Stimulated activated CD4-positive, alpha-beta T cell treated with anti-CD3 and anti-CD28 coated beads, Interleukin-1b, Interleukin-23, amount 100 ng/mL, for 24 hours (primary cell): ENCODE measurements around the gene PTGDS.

Experiments used
- DNase-seq, 4 experiments: peaks; one replicate each; pipeline ENCODE4 v3.0.0-alpha.2; 2020; ENCODE audit warnings: low read depth in 4 of 4, low spot score in 1 of 4

Gene PTGDS

GRCh38 chr9:136977223-136977622 lies at the start of gene PTGDS:
PTGDS (plus strand) TSS chr9:136977504; CDS start chr9:136977579, 75 bp downstream.
- DNase-seq = no peak

GRCh38 chr9:136928591-136928990 lies 48.7 kb upstream of the PTGDS start:
- DNase-seq = no peak

- no peak for DNase-seq
Measured at GRCh38 chr9:136930014-136930413, 47.3 kb upstream of the PTGDS start.

DNA sequence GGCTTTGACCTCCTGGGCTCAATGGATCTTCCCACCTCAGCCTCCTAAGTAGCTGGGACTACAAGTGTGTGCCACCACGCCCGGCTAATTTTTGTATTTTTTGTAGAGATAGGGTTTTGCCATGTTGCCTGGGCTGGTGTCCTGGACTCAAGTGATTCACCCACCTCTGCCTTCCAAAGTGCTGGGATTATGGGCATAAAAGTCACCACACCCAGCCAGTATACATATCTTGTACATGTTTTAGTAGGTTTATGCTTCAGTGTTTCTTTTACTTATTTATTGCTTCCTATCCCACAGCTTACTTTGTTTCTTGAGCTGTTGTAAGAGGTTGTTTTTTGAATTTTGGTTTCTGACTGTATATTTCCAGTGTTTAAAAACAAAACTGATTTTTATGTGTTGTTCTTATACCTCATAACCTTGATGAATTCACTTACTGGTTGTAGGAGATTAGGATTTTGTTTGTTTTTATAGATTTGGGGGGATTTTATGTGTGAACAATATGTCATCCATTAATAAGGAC lies 45.6 kb upstream of the PTGDS start:
- no peak for DNase-seq

DNA sequence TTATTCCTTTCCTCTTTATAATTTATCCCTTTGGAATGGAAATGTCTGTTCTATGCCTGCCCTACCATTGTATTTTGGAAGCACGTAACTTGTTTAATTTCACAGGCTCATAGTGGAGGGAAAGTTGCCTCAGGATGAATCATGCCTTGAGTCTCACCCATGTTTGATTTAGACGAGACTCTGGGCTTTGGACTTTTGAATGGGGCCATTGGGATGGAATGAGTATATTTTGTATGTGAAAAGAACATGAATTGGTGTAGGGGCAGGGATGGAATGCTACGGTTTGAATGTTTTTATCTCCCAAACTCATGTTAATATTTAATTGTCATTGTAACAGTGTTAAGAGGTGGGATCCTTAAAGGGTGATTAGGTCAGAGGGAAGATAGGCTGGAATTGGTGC lies 43.0 kb upstream of the PTGDS start:
- no peak for DNase-seq

DNA sequence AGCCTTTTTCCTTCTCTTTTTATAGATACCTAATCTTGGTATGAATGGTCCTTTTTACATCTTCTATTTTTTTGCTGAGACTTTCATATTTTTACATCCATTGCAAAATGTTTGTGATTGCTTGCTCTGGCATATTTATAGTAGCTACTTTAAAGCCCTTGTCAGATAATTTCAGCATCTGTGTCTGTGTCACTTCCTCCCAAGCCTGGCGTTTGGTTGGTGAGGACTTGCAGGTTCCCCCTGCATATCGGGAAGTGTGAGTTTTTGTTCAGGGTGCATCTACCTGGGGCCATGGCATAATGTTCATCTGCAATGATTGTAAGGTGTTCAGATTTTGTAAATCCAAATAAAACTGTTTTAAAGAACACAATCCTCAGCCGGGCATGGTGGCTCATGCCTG lies 41.7 kb upstream of the PTGDS start:
- no peak for DNase-seq

DNA sequence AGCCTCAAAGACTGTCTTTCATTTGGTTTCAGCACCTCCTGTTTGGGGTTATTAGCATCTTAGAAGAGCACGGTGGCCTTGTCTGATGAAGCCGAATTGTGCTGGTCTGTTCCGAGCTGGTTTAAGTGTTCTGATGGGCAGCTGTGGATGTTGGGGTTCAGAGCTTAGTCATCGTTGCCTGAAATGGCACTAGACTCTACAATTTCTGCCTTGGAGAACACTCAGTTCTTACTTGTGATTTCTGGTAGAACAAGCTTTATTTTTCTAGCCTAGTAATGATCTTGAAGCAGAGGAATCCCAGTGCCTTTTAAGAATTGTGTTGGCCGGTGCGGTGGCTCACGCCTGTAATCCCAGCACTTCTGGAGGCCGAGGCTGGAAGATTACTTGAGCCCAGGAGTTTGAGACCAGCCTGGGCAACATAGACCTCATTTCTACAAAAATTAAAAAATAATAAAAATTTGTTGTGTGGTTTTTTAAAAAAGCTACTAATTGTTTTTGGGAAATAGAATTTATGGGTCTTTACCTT lies 40.6 kb upstream of the PTGDS start:
- DNase-seq = no peak

DNA sequence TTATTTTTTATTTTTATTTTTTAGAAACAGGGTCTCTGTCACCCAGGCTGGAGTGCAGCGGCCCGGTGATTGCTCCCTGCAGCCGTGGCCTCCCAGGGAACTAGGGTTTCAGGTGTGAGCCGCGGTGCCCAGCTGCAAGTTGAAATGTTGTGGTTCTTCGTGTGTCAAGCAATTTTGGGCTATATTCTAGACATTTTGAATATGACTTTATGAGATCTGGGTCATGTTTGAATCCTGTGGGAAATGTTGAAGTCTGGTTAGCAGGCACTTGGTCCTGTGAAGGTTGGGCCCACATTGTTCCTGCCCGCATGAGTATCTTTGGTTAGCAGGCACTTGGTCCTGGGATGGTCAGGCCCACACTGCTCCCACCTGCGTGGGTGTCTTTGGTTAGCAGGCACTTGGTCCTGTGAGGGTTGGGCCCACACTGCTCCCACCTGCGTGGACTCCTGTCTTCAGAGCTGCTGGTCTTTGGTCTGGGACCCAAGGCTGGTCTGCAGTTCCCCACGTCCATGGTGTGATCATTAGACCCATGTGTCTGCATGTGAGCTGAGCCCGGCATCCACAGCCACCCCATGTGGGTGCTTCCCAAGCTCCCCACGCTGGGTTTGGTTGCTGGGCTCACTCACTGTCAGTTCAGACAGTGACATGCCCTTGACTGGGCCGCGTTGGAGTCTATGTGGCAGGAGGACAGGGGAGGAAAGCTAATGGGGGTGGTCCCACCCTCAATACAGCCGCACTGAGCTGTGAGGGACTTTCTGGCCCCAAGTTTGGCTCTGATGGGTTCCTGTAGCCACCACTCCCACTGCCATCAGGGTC lies 39.9 kb upstream of the PTGDS start:
- DNase-seq = no peak

GRCh38 chr9:136939431-136939995 lies 37.8 kb upstream of the PTGDS start:
- no peak for DNase-seq

GRCh38 chr9:136939996-136940525 lies 37.2 kb upstream of the PTGDS start:
- no peak for DNase-seq

- DNase-seq = no peak
Measured at GRCh38 chr9:136940526-136941230, 36.6 kb upstream of the PTGDS start.

GRCh38 chr9:136941231-136942111 lies 35.8 kb upstream of the PTGDS start:
- DNase-seq = no peak

- DNase-seq = no peak
Measured at GRCh38 chr9:136942112-136942880, 35.0 kb upstream of the PTGDS start.

GRCh38 chr9:136942881-136943230 lies 34.4 kb upstream of the PTGDS start:
- DNase-seq = no peak

GRCh38 chr9:136943291-136944211 lies 33.8 kb upstream of the PTGDS start:
- DNase-seq = peak in 2 of 4 experiments; percentile 19 to 23

DNA sequence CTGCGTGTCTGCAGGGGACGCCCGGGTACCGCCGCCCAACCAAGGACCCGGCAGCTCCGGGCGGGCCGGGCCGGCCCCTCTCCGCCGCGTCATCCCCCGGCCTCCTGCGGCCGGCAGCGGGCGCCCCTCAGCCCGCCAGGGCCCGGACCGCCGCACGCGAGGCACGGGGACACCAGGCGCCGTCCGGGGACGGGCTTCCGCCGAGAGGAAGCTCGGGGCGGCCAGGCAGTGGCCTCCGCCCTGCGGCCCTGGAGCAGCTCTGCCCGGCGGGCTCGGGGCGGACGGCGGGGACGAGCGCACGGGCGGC lies 33.1 kb upstream of the PTGDS start:
- no peak for DNase-seq

DNA sequence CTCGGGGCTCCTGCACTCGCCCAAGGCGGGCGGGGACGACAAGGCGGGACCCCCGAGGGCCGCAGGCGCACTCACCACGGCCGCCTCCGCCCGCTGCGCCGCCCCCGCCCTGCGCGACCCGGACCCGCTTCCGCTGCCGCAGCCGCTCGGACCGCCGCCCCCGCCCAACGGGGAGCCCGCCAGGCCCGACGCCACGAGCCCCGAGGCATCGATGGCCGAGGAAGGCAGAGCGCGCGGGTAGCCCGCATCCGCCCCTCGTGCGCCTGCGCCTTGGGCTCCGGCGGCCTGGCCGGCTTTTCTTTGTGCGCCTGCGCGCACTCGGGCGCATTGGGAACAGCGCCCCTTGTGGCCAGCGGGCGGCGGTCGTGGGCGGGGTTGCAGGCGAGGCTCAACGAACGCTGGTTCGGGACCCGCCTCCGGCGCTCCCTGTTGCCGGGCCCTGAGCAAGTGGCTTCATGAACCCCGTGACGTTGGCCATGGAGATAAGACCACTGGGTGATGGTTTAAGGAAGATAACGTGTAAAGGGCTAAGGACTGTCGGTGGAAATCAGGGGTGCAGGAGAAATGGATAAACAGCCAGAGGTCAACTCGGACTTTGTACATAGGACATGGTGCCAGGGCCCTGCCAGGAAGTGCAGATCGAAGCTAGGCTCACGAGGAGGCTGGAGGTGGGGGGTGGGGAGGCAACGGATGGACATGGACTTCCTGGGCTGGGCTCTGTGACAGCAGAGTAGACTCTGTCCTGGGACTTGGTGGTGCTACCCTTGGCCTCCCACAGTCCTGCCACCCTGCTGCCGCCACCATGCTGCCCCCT lies 32.6 kb upstream of the PTGDS start, which contains the start of the genes C8G and FBXW5:
Gene C8G (plus strand): TSS at position 725 of the 814 bp plus-strand sequence. CDS start 78 bp downstream, at position 803.
Gene FBXW5 (minus strand): TSS at position 220 of the 814 bp plus-strand sequence. CDS start 655 bp downstream, outside the sequence.
- peak; percentile 91 to 93 (median 92) for DNase-seq
